ENCODE data around the gene PTPDC1. TPM values are rescaled to one million over a fixed set of nuclear protein-coding genes. Genes with fewer than 3 reads are reported as not detected.
A peak's percentile ranks its signal among the peaks of the same experiment; 100 is the strongest.

The PTPDC1 gene
- total and polyA plus RNA-seq, 9 of the 15 experiments (the other 6 are each of a cell fraction or from before 2014, with no cell fraction given): 1.1 to 8.1 (median 5.7) TPM

DNA sequence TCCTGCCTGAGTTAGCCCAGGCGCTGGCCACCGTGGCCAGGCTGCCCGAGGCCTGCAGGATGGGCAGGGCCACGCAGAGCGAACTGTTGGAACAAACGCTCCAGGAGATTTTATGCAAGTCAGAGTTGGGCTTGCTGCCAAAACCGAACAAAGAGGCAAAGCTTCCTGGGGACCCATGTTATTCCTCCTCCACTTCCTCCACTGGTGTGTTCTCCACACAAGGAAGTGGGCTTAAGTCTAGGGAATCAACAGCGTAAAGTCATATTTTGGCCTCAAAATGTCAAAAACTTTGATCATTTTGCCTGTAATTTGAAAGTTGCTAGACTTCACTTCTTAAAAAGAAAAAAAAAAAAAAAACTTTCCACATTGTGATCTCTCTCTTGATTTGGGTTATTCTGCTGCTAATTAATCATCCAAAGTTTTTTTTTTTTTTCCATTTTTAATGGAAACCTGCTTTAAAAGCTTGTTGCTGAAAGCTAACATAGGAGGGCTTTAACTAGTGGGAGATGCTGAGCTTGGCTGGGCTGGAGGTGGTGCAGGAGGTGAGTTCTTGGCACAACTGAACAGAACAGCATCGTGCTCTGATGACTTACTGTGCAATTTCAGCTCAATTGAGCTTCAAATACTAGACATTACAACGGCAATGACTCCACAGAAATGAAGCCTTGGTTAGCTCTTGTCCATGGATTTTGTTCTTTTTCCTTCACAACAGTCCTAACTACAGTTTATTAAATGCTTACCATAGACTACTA lies 73.0 kb downstream of the PTPDC1 start (continued):
- TF ChIP-seq, protein P1, sequence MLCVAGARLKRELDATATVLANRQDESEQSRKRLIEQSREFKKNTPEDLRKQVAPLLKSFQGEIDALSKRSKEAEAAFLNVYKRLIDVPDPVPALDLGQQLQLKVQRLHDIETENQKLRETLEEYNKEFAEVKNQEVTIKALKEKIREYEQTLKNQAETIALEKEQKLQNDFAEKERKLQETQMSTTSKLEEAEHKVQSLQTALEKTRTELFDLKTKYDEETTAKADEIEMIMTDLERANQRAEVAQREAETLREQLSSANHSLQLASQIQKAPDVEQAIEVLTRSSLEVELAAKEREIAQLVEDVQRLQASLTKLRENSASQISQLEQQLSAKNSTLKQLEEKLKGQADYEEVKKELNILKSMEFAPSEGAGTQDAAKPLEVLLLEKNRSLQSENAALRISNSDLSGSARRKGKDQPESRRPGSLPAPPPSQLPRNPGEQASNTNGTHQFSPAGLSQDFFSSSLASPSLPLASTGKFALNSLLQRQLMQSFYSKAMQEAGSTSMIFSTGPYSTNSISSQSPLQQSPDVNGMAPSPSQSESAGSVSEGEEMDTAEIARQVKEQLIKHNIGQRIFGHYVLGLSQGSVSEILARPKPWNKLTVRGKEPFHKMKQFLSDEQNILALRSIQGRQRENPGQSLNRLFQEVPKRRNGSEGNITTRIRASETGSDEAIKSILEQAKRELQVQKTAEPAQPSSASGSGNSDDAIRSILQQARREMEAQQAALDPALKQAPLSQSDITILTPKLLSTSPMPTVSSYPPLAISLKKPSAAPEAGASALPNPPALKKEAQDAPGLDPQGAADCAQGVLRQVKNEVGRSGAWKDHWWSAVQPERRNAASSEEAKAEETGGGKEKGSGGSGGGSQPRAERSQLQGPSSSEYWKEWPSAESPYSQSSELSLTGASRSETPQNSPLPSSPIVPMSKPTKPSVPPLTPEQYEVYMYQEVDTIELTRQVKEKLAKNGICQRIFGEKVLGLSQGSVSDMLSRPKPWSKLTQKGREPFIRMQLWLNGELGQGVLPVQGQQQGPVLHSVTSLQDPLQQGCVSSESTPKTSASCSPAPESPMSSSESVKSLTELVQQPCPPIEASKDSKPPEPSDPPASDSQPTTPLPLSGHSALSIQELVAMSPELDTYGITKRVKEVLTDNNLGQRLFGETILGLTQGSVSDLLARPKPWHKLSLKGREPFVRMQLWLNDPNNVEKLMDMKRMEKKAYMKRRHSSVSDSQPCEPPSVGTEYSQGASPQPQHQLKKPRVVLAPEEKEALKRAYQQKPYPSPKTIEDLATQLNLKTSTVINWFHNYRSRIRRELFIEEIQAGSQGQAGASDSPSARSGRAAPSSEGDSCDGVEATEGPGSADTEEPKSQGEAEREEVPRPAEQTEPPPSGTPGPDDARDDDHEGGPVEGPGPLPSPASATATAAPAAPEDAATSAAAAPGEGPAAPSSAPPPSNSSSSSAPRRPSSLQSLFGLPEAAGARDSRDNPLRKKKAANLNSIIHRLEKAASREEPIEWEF (CRISPR knock-in tag; IDR thresholded peaks at IDR 0.05): 0 out of 2 replicates have a peak, but pooled peaks have one; percentile 8
- TF ChIP-seq NFE2 (IDR thresholded peaks at IDR 0.05; ENCODE audit: low read depth) (peak; percentile 95), HDAC8 (tag; IDR thresholded peaks at IDR 0.05) (no peak), ZNF232 (CRISPR knock-in tag; IDR thresholded peaks at IDR 0.05) (no peak), FOXJ3 (CRISPR knock-in tag; IDR thresholded peaks at IDR 0.05) (no peak), SMARCA5 (IDR thresholded peaks at IDR 0.05) (no peak), PML (IDR thresholded peaks at IDR 0.05; ENCODE audit: low read length) (0 out of 2 replicates have a peak, but pooled peaks have one; percentile 40), E2F3 (CRISPR knock-in tag; IDR thresholded peaks at IDR 0.05) (peak; percentile 15; the same call in 1 of the 2 replicates), SMARCA4 (IDR thresholded peaks at IDR 0.05) (peak; percentile 54; the same call in 1 of the 2 replicates), ZFP1 (CRISPR knock-in tag; IDR thresholded peaks at IDR 0.05) (no peak), SRSF9 (IDR thresholded peaks at IDR 0.05; ENCODE audit: borderline replicate concordance, low read depth, low read length) (no peak)
- TF ChIP-seq, protein P2, sequence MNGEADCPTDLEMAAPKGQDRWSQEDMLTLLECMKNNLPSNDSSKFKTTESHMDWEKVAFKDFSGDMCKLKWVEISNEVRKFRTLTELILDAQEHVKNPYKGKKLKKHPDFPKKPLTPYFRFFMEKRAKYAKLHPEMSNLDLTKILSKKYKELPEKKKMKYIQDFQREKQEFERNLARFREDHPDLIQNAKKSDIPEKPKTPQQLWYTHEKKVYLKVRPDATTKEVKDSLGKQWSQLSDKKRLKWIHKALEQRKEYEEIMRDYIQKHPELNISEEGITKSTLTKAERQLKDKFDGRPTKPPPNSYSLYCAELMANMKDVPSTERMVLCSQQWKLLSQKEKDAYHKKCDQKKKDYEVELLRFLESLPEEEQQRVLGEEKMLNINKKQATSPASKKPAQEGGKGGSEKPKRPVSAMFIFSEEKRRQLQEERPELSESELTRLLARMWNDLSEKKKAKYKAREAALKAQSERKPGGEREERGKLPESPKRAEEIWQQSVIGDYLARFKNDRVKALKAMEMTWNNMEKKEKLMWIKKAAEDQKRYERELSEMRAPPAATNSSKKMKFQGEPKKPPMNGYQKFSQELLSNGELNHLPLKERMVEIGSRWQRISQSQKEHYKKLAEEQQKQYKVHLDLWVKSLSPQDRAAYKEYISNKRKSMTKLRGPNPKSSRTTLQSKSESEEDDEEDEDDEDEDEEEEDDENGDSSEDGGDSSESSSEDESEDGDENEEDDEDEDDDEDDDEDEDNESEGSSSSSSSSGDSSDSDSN (IDR thresholded peaks at IDR 0.05; ENCODE audit: borderline replicate concordance in 1 of 2, low read depth in 2 of 2, low read length in 2 of 2): peak in 1 of 2 experiments; percentile 23; a peak in 1 of 4 replicates
- TF ChIP-seq, protein P3, sequence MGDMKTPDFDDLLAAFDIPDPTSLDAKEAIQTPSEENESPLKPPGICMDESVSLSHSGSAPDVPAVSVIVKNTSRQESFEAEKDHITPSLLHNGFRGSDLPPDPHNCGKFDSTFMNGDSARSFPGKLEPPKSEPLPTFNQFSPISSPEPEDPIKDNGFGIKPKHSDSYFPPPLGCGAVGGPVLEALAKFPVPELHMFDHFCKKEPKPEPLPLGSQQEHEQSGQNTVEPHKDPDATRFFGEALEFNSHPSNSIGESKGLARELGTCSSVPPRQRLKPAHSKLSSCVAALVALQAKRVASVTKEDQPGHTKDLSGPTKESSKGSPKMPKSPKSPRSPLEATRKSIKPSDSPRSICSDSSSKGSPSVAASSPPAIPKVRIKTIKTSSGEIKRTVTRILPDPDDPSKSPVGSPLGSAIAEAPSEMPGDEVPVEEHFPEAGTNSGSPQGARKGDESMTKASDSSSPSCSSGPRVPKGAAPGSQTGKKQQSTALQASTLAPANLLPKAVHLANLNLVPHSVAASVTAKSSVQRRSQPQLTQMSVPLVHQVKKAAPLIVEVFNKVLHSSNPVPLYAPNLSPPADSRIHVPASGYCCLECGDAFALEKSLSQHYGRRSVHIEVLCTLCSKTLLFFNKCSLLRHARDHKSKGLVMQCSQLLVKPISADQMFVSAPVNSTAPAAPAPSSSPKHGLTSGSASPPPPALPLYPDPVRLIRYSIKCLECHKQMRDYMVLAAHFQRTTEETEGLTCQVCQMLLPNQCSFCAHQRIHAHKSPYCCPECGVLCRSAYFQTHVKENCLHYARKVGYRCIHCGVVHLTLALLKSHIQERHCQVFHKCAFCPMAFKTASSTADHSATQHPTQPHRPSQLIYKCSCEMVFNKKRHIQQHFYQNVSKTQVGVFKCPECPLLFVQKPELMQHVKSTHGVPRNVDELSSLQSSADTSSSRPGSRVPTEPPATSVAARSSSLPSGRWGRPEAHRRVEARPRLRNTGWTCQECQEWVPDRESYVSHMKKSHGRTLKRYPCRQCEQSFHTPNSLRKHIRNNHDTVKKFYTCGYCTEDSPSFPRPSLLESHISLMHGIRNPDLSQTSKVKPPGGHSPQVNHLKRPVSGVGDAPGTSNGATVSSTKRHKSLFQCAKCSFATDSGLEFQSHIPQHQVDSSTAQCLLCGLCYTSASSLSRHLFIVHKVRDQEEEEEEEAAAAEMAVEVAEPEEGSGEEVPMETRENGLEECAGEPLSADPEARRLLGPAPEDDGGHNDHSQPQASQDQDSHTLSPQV (IDR thresholded peaks at IDR 0.05): peak; percentile 94; the same call in 1 of the 2 replicates
- TF ChIP-seq, protein P4, sequence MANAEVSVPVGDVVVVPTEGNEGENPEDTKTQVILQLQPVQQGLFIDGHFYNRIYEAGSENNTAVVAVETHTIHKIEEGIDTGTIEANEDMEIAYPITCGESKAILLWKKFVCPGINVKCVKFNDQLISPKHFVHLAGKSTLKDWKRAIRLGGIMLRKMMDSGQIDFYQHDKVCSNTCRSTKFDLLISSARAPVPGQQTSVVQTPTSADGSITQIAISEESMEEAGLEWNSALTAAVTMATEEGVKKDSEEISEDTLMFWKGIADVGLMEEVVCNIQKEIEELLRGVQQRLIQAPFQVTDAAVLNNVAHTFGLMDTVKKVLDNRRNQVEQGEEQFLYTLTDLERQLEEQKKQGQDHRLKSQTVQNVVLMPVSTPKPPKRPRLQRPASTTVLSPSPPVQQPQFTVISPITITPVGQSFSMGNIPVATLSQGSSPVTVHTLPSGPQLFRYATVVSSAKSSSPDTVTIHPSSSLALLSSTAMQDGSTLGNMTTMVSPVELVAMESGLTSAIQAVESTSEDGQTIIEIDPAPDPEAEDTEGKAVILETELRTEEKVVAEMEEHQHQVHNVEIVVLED (CRISPR knock-in tag; IDR thresholded peaks at IDR 0.05): 0 out of 2 replicates have a peak, but pooled peaks have one; percentile 18

Measured in K562 (cell line).